CD8-positive, alpha-beta memory T cell (primary cell): ENCODE data around the gene PKNOX1. TPM values are rescaled to one million over a fixed set of nuclear protein-coding genes. Genes with fewer than 3 reads are reported as not detected.
"Not testable (repeated sequence)": the region's sequence is repeated elsewhere in the genome, so short reads cannot be mapped to it uniquely, and the experiment has no call there.

Experiments
- CTCF ChIA-PET: fragments of 350-600 bp; sonication (Branson Sonifier 250); formaldehyde crosslinking; loops from one replicate; lab custom pipeline; 2021; ENCODE audit warnings: antibody characterized with exemption; lab: Charles Lee
- POLR2A ChIA-PET: fragments of 350-600 bp; sonication (Branson Sonifier 250); formaldehyde crosslinking; loops from one replicate; lab custom pipeline; 2021; ENCODE audit warnings: antibody characterized with exemption; lab: Charles Lee
- DNase-seq, 5 donors: peaks; one replicate each; pipeline versions ENCODE4 v3.0.0 to v3.0.0-alpha.2; 2020 to 2022; ENCODE audit warnings: mixed read lengths in 1 of 5
- H3K27ac ChIP-seq: one replicate; pipeline ENCODE4 v1.7.0; 2013; ENCODE audit warnings: low read depth, mild to moderate bottlenecking, low read length, moderate library complexity
- H3K27me3 ChIP-seq: 2 replicates; pipeline ENCODE4 v1.7.0; 2013; ENCODE audit warnings: low read length, mild to moderate bottlenecking; ENCODE audit not compliant: insufficient read depth, poor library complexity, severe bottlenecking
- H3K36me3 ChIP-seq: 2 replicates; pipeline ENCODE4 v1.7.0; 2013; ENCODE audit warnings: mild to moderate bottlenecking, low read length, moderate library complexity; ENCODE audit not compliant: insufficient read depth
- H3K4me1 ChIP-seq: 2 replicates; pipeline ENCODE4 v1.7.0; 2013; ENCODE audit warnings: mild to moderate bottlenecking, low read length, moderate library complexity; ENCODE audit not compliant: insufficient read depth
- H3K4me3 ChIP-seq: 2 replicates; pipeline ENCODE4 v1.7.0; 2013; ENCODE audit warnings: mild to moderate bottlenecking, low read length
- H3K9me3 ChIP-seq: 2 replicates; pipeline ENCODE4 v1.7.0; 2013; ENCODE audit warnings: mild to moderate bottlenecking, low read length
- H3K27ac Mint-ChIP-seq, 8 donors: one replicate each; pipeline ENCODE4 v1.8.0; 2020 to 2021; ENCODE audit warnings: mixed read lengths in 8 of 8, mild to moderate bottlenecking in 6 of 8, inconsistent platforms in 3 of 8, moderate library complexity in 3 of 8
- H3K27me3 Mint-ChIP-seq, 2 donors: one replicate each; pipeline ENCODE4 v1.8.0; 2020 to 2021; ENCODE audit warnings: mixed read lengths in 2 of 2, mild to moderate bottlenecking in 1 of 2, moderate library complexity in 1 of 2
- H3K36me3 Mint-ChIP-seq, 3 donors: one replicate each; pipeline ENCODE4 v1.8.0; 2020 to 2021; ENCODE audit warnings: mixed read lengths in 3 of 3, inconsistent platforms in 1 of 3, mild to moderate bottlenecking in 1 of 3
- H3K4me1 Mint-ChIP-seq, 3 donors: one replicate each; pipeline ENCODE4 v1.8.0; 2020 to 2021; ENCODE audit warnings: mixed read lengths in 3 of 3, inconsistent platforms in 1 of 3, mild to moderate bottlenecking in 1 of 3
- H3K4me3 Mint-ChIP-seq, 7 donors: one replicate each; pipeline ENCODE4 v1.8.0; 2020 to 2021; ENCODE audit warnings: mixed read lengths in 7 of 7, mild to moderate bottlenecking in 6 of 7, moderate library complexity in 4 of 7, inconsistent platforms in 2 of 7
- H3K9me3 Mint-ChIP-seq, 5 donors: one replicate each; pipeline ENCODE4 v1.8.0; 2020 to 2022; ENCODE audit warnings: mixed read lengths in 5 of 5, mild to moderate bottlenecking in 3 of 5, moderate library complexity in 2 of 5, inconsistent platforms in 1 of 5
- polyA plus RNA-seq: library from polyadenylated mRNA; unstranded; fragments of 300-500 nt; fragmentation: Illumina TruSeq; gene quantifications from one replicate; pipeline ENCODE4 v1.2.3, GENCODE V29; 2021
- total RNA-seq, 2 experiments: library from RNA; stranded (reverse); gene quantifications; one replicate each; pipeline ENCODE4 v1.2.3, GENCODE V29; 2021

The PKNOX1 gene
- total and polyA plus RNA-seq, 3 experiments from 2014 or later = 18.6 to 22.9 (median 22.8) TPM

DNA sequence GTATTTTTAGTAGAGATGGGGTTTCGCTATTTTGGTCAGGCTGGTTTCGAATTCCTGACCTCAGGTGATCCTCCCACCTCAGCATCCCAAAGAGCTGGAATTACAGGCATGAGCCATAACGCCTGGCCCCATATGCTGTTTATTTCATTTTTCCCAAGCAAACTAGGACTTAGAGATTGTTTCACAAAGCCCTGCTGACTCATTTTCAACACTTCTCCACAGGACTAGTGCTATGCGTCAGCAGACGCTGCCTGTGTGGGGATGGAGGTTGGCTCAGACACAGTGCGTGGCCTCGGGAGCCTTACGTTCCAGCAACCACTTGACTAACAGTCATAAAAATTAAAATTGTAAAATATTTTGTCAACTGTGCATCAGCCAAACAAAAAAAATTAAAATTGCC lies 22.7 kb downstream of the PKNOX1 start:
- no peak for DNase-seq
- POLR2A ChIA-PET = no interaction called here
- no peaks in the 10 kb centered on the region for H3K27me3 ChIP-seq
- H3K4me1 ChIP-seq = no peaks in the 10 kb centered on the region
- CTCF ChIA-PET = no interaction called here
- no peak overlapping the region for H3K4me3 ChIP-seq
- H3K36me3 ChIP-seq = no peaks in the 10 kb centered on the region
- peaks cover 5% of the 10 kb centered on the region for H3K9me3 ChIP-seq
- Mint-ChIP-seq H3K9me3 (peaks cover 7 to 11% (median 8%) of the 10 kb centered on the region in 5 donors), H3K36me3 (peaks cover 6 to 17% (median 8%) of the 10 kb centered on the region in 3 donors), H3K4me3 (no peak overlapping the region), H3K27ac (no peak overlapping the region), H3K27me3 (no peaks in the 10 kb centered on the region), H3K4me1 (peaks cover 0 to 4% (median 2%) of the 10 kb centered on the region in 3 donors)
- H3K27ac ChIP-seq = no peak overlapping the region

GRCh38 chr21:42997983-42998382 lies 23.6 kb downstream of the PKNOX1 start:
- Mint-ChIP-seq H3K9me3 (peaks cover 7 to 11% (median 8%) of the 10 kb centered on the region in 5 donors), H3K27ac (peak overlapping the region in 1 of 8 donors; percentile 23), H3K36me3 (peaks cover 6 to 13% (median 8%) of the 10 kb centered on the region in 3 donors)
- H3K4me3 ChIP-seq, DNase-seq, H3K4me3 Mint-ChIP-seq, H3K27me3 ChIP-seq, H3K27ac ChIP-seq, H3K4me1 ChIP-seq, POLR2A ChIA-PET, CTCF ChIA-PET, H3K36me3 ChIP-seq, H3K4me1 Mint-ChIP-seq, H3K9me3 ChIP-seq, H3K27me3 Mint-ChIP-seq: not testable (repeated sequence)

GRCh38 chr21:42999152-42999551 lies 24.8 kb downstream of the PKNOX1 start:
- H3K27me3 ChIP-seq, CTCF ChIA-PET, H3K4me3 Mint-ChIP-seq, H3K9me3 ChIP-seq, H3K4me1 ChIP-seq, DNase-seq, H3K27ac Mint-ChIP-seq, POLR2A ChIA-PET, H3K27me3 Mint-ChIP-seq, H3K36me3 ChIP-seq, H3K27ac ChIP-seq, H3K4me1 Mint-ChIP-seq, H3K4me3 ChIP-seq: not testable (repeated sequence)
- peaks cover 7 to 11% (median 8%) of the 10 kb centered on the region in 5 donors for H3K9me3 Mint-ChIP-seq
- H3K36me3 Mint-ChIP-seq = peaks cover 6 to 19% (median 8%) of the 10 kb centered on the region in 3 donors

GRCh38 chr21:43000041-43000440 lies 25.7 kb downstream of the PKNOX1 start:
- H3K27me3 Mint-ChIP-seq, H3K4me1 ChIP-seq, H3K27me3 ChIP-seq, H3K27ac Mint-ChIP-seq, POLR2A ChIA-PET, H3K9me3 ChIP-seq, H3K27ac ChIP-seq, DNase-seq, H3K4me3 ChIP-seq, H3K36me3 ChIP-seq, H3K4me1 Mint-ChIP-seq, H3K4me3 Mint-ChIP-seq, CTCF ChIA-PET: not testable (repeated sequence)
- Mint-ChIP-seq H3K36me3 (peaks cover 8 to 28% (median 10%) of the 10 kb centered on the region in 3 donors), H3K9me3 (peaks cover 7 to 11% (median 8%) of the 10 kb centered on the region in 5 donors)

GRCh38 chr21:43001316-43001715 lies 27.0 kb downstream of the PKNOX1 start:
- Histone ChIP-seq H3K36me3 (no peaks in the 10 kb centered on the region), H3K4me1 (no peaks in the 10 kb centered on the region), H3K27ac (no peak overlapping the region), H3K4me3 (no peak overlapping the region), H3K27me3 (no peaks in the 10 kb centered on the region), H3K9me3 (peaks cover 5% of the 10 kb centered on the region)
- Mint-ChIP-seq H3K4me3 (no peak overlapping the region), H3K9me3 (peaks cover 7 to 11% (median 8%) of the 10 kb centered on the region in 5 donors), H3K27ac (no peak overlapping the region), H3K27me3 (no peaks in the 10 kb centered on the region), H3K36me3 (peaks cover 8 to 37% (median 15%) of the 10 kb centered on the region in 3 donors), H3K4me1 (peaks cover 0 to 7% (median 5%) of the 10 kb centered on the region in 3 donors)
- ChIA-PET CTCF (no interaction called here), POLR2A (no interaction called here)
- DNase-seq = no peak

DNA sequence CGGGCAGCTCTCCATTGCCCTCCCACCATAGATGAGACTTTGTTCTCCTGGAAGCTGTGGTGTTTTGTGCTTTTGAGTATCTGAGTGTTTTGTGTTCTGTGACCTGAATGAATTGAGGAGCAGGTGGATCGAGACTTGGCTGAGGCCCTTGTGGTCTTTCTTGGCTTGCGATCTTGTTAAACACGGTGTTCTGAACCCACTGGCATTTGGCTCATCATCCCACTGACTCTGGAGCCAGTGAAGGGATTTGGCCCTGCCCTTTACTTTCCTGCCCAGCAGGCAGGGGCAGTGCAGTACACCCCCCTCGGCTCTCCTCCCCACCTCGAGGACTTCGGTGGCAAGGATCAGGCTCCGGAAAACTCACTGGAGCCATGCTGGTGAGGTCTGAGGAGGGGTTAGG lies 30.6 kb downstream of the PKNOX1 start:
- Histone ChIP-seq H3K27me3 (no peaks in the 10 kb centered on the region), H3K9me3 (peaks cover 4% of the 10 kb centered on the region), H3K27ac (no peak overlapping the region), H3K4me3 (no peak overlapping the region), H3K4me1 (no peaks in the 10 kb centered on the region), H3K36me3 (peaks cover 10% of the 10 kb centered on the region)
- no peak for DNase-seq
- peaks cover 0 to 7% (median 3%) of the 10 kb centered on the region in 3 donors for H3K4me1 Mint-ChIP-seq
- peaks cover 10 to 58% (median 20%) of the 10 kb centered on the region in 3 donors for H3K36me3 Mint-ChIP-seq
- ChIA-PET POLR2A (no interaction called here), CTCF (no interaction called here)
- peak overlapping the region in 1 of 8 donors; percentile 87 for H3K27ac Mint-ChIP-seq
- H3K4me3 Mint-ChIP-seq = no peak overlapping the region
- H3K9me3 Mint-ChIP-seq = peaks cover 3 to 6% (median 4%) of the 10 kb centered on the region in 5 donors
- H3K27me3 Mint-ChIP-seq = no peaks in the 10 kb centered on the region

DNA sequence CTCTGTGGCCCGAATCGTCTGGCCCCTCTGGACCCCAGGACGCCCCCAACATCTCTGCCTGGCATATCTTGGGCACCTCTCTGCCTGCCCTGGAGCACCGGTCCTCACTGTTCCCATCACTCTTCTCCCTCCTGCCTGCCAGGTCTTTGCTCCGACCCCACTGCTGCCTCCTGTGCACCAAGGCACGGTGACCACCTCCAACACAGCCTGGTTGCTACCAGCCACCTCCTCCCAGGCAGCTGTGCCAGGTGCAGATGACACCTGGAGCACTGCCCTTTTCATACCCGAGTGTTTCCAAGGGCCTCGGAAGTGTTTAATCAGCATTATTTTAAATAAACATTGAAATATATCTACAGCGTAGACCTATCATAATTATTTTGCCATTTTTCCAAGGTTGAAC lies 31.3 kb downstream of the PKNOX1 start:
- H3K27ac ChIP-seq = no peak overlapping the region
- H3K36me3 ChIP-seq = peaks cover 10% of the 10 kb centered on the region
- H3K4me3 ChIP-seq = no peak overlapping the region
- Mint-ChIP-seq H3K4me1 (peaks cover 0 to 7% (median 3%) of the 10 kb centered on the region in 3 donors), H3K9me3 (peaks cover 0 to 2% (median 0%) of the 10 kb centered on the region in 5 donors), H3K36me3 (peaks cover 6 to 56% (median 17%) of the 10 kb centered on the region in 3 donors), H3K4me3 (no peak overlapping the region), H3K27me3 (no peaks in the 10 kb centered on the region), H3K27ac (no peak overlapping the region)
- no peak for DNase-seq
- no peaks in the 10 kb centered on the region for H3K27me3 ChIP-seq
- ChIA-PET CTCF (no interaction called here), POLR2A (no interaction called here)
- H3K4me1 ChIP-seq = no peaks in the 10 kb centered on the region
- H3K9me3 ChIP-seq = no peaks in the 10 kb centered on the region

DNA sequence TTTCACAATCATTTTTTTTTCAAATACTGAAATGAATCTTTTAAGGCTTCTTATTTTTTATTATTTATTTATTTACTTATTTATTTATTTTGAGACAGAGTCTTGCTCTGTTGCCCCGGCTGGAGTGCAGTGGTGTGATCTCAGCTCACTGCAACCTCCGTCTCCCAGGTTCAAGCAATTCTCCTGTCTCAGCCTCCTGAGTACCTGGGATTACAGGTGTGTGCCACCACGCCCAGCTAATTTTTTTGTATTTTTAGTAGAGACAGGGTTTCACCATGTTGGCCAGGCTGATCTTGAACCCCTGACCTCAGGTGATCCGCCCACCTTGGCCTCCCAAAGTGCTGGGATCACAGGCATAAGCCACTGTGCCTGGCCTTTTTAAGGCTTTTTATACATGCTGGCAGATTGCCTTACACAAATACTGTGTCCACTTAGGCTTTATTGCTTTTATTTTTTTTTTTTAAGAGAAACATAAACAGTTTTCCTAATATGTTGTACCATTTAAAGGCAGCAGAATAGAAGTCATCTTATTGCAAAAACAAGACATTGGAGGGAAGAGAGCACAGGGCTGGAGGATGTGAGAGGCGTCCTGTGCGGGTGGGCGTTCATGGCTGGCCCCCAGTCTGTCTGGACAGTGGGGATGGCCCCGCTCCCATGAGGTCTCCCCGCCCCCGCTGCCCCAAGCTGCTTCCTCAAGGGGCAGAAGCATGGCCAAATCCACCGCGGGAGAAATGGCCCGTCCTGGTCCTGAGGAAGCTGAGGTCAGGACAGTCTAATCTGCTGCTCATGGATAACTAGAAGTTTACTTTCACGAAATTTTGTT lies 31.9 kb downstream of the PKNOX1 start:
- H3K4me3 Mint-ChIP-seq, POLR2A ChIA-PET, DNase-seq, H3K9me3 ChIP-seq, H3K4me1 Mint-ChIP-seq, H3K27me3 Mint-ChIP-seq, H3K4me1 ChIP-seq, CTCF ChIA-PET, H3K27ac ChIP-seq, H3K27me3 ChIP-seq, H3K9me3 Mint-ChIP-seq, H3K4me3 ChIP-seq, H3K27ac Mint-ChIP-seq: not testable (repeated sequence)
- peaks cover 10% of the 10 kb centered on the region for H3K36me3 ChIP-seq
- H3K36me3 Mint-ChIP-seq = peaks cover 6 to 60% (median 17%) of the 10 kb centered on the region in 3 donors
